GM10266 (cell line): ENCODE measurements around the gene MGAT1.

Source experiments
- DNase-seq: peaks from one replicate; pipeline ENCODE4 v3.0.0; 2012; ENCODE audit errors: extremely low spot score
- CTCF ChIP-seq: IDR thresholded peaks from 2 replicates; pipeline ENCODE4 v1.5.1; 2012; ENCODE audit warnings: mild to moderate bottlenecking, low read depth; ENCODE audit not compliant: control insufficient read depth, insufficient read depth; ENCODE audit errors: missing control alignments

MGAT1 gene

GRCh38 chr5:180777475-180777874, 25.1 kb downstream of the MGAT1 start:
- no peak for TF ChIP-seq CTCF
- DNase-seq: no peak

GRCh38 chr5:180776376-180776775, 26.2 kb downstream of the MGAT1 start:
- no peak for TF ChIP-seq CTCF
- no peak for DNase-seq

GRCh38 chr5:180775624-180776023, 27.0 kb downstream of the MGAT1 start:
- TF ChIP-seq CTCF: no peak
- DNase-seq: no peak

- TF ChIP-seq CTCF: no peak
- DNase-seq: no peak
These were observed 30.8 kb downstream of the MGAT1 start for GRCh38 chr5:180771839-180772238.

GRCh38 chr5:180769821-180770220, 32.8 kb downstream of the MGAT1 start:
- no peak for DNase-seq
- no peak for TF ChIP-seq CTCF

GRCh38 chr5:180755601-180756000, 47.0 kb downstream of the MGAT1 start:
- TF ChIP-seq CTCF: no peak

GRCh38 chr5:180744253-180744652, 58.4 kb downstream of the MGAT1 start:
- DNase-seq: no peak
- TF ChIP-seq CTCF: no peak

More at GRCh38 chr5:180755601-180756000, 47.0 kb downstream of the MGAT1 start:
- no peak for DNase-seq
